ENCODE data around the gene PIK3CG.

DNA sequence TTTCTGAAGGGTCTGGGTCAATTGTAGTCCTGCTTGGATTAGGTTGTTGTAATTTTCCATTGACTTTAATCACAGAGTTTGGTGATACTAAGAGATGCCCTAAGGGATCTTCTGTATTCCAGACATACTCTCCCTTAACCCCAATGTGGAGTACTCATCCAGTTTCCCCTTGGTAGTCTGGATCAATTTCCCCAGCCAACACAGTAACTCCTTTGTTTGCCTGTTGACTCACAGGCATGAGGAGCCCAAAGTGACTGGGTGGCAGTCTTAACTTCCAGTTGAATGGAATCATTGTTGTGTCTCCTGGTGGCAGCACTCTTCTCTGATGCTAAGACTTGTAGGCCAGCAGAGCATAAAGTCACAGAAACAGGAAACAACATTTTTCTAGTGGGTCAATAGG is 41.5 kb upstream of the PIK3CG start:
- TF ChIP-seq EZH2 (IDR thresholded peaks at IDR 0.05; ENCODE audit: borderline replicate concordance, control insufficient read depth, low read depth, low read length) (no peak), CREB1 (IDR thresholded peaks at IDR 0.05; ENCODE audit: low read depth) (no peak)
